Upper lobe of left lung (tissue), 4 donors: ENCODE measurements around the gene ARHGAP24.

ENCODE experiments used
- CTCF ChIP-seq, 6 experiments: fragments of 450-650 bp in 4 of 6; fragments of 200-600 bp in 2 of 6; sonication (generic) in 2 of 6; IDR thresholded peaks; one replicate each; pipeline ENCODE4 v1.5.1; 2016 to 2019; ENCODE audit warnings: antibody characterized with exemption in 6 of 6
- EP300 ChIP-seq, 4 donors: sonication (generic); formaldehyde crosslinking; IDR thresholded peaks; one replicate each; pipeline ENCODE4 v1.5.1; 2017; ENCODE audit warnings: antibody characterized with exemption in 4 of 4, control low read depth in 2 of 4
- POLR2A ChIP-seq, 4 donors: fragments of 450-650 bp; IDR thresholded peaks; one replicate each; pipeline ENCODE4 v1.5.1; 2016 to 2017; ENCODE audit warnings: antibody characterized with exemption in 4 of 4, mild to moderate bottlenecking in 2 of 4
- POLR2AphosphoS5 ChIP-seq, 2 donors: sonication (generic); formaldehyde crosslinking; IDR thresholded peaks; one replicate each; pipeline ENCODE4 v1.5.1; 2017; ENCODE audit warnings: antibody characterized with exemption in 2 of 2

- no peak for TF ChIP-seq EP300 (IDR thresholded peaks at IDR 0.05)
- TF ChIP-seq CTCF (IDR thresholded peaks at IDR 0.05) = no peak
- TF ChIP-seq POLR2A (IDR thresholded peaks at IDR 0.05) = no peak
- TF ChIP-seq POLR2AphosphoS5 (IDR thresholded peaks at IDR 0.05) = no peak
Measured at GRCh38 chr4:85955620-85956292, 480.8 kb downstream of the ARHGAP24 start.
